GM12878 (cell line): ENCODE measurements around the gene AKAP13. TPM values are rescaled to one million over a fixed set of nuclear protein-coding genes. Genes with fewer than 3 reads are reported as not detected.
A peak's percentile ranks its signal among the peaks of the same experiment; 100 is the strongest.

Source experiments
- BCL11A ChIP-seq: IDR thresholded peaks from 2 replicates; pipeline ENCODE4 v1.6.1; 2011; ENCODE audit warnings: low read depth, low read length
- E2F8 ChIP-seq: fragments of 450-650 bp; IDR thresholded peaks from 2 replicates; pipeline ENCODE4 v1.6.1; 2018; ENCODE audit warnings: mild to moderate bottlenecking, low read depth, moderate library complexity; ENCODE audit not compliant: partially characterized antibody
- ELK1 ChIP-seq: IDR thresholded peaks from 2 replicates; pipeline ENCODE4 v1.6.1; 2012; ENCODE audit warnings: low read depth, low read length, improper control_type of control experiment
- JUNB ChIP-seq: IDR thresholded peaks from 2 replicates; pipeline ENCODE4 v1.6.1; 2016; ENCODE audit warnings: antibody characterized with exemption, mild to moderate bottlenecking
- MEF2B ChIP-seq: fragments of 450-650 bp; IDR thresholded peaks from 2 replicates; pipeline ENCODE4 v1.6.1; 2018; ENCODE audit warnings: mild to moderate bottlenecking, moderate library complexity; ENCODE audit not compliant: partially characterized antibody, poor library complexity, severe bottlenecking
- POLR2A ChIP-seq: IDR thresholded peaks from 2 replicates; pipeline ENCODE4 v1.6.1; 2011; ENCODE audit warnings: low read depth, mild to moderate bottlenecking, low read length
- POLR2AphosphoS5 ChIP-seq: IDR thresholded peaks from 2 replicates; pipeline ENCODE4 v1.6.1; 2011; ENCODE audit warnings: mild to moderate bottlenecking, low read length, inconsistent platforms
- RAD21 ChIP-seq: IDR thresholded peaks from 2 replicates; pipeline ENCODE4 v1.6.1; 2011; ENCODE audit warnings: mild to moderate bottlenecking, low read depth, low read length, moderate library complexity; ENCODE audit not compliant: insufficient read depth
- RUNX3 ChIP-seq: IDR thresholded peaks from 2 replicates; pipeline ENCODE4 v1.6.1; 2012; ENCODE audit warnings: low read length, inconsistent platforms
- SP1 ChIP-seq: IDR thresholded peaks from one replicate; pipeline ENCODE4 v1.6.1; 2011; ENCODE audit warnings: low read depth, low read length
- SREBF1 ChIP-seq: IDR thresholded peaks from 2 replicates; pipeline ENCODE4 v1.6.1; 2012; ENCODE audit warnings: mild to moderate bottlenecking, low read length
- TARDBP ChIP-seq: IDR thresholded peaks from 2 replicates; pipeline ENCODE4 v1.6.1; 2016; ENCODE audit warnings: borderline replicate concordance
- TBL1XR1 ChIP-seq: IDR thresholded peaks from 2 replicates; pipeline ENCODE4 v1.6.1; 2012; ENCODE audit warnings: low read depth, low read length, improper control_type of control experiment
- WRNIP1 ChIP-seq: IDR thresholded peaks from 2 replicates; pipeline ENCODE4 v1.6.1; 2011; ENCODE audit warnings: low read depth, low read length, improper control_type of control experiment, borderline replicate concordance
- polyA plus RNA-seq, 11 experiments: library from polyadenylated mRNA; depleted of rRNA in 4 of 11; unstranded in 6 of 11; stranded (reverse) in 5 of 11; fragments of >200 nt; fragmentation: Nextera tagmentation in 4 of 11; fragmentation: Illumina TruSeq in 1 of 11; extraction: Ambion mirVana in 4 of 11; extraction: Trizol in 1 of 11; gene quantifications; 1 replicate in 1 of 11; 2 replicates in 10 of 11; pipeline versions ENCODE4 v1.2.1 to v1.2.3, GENCODE V29; 2011 to 2016; ENCODE audit warnings: inconsistent platforms in 2 of 11, missing spikeins in 2 of 11, low read depth in 1 of 11
- total RNA-seq, 4 experiments: library from RNA; depleted of rRNA in 3 of 4; stranded (reverse); fragments of >200 nt in 3 of 4; fragmentation: Illumina TruSeq in 1 of 4; extraction: Trizol in 1 of 4; gene quantifications; 2 replicates each; pipeline versions ENCODE4 v1.2.1 to v1.2.3, GENCODE V29; 2013 to 2021

AKAP13 gene
- total and polyA plus RNA-seq, 10 of the 15 experiments (the other 5 are each of a cell fraction or from before 2014, with no cell fraction given) = 14.4 to 74.9 (median 55.1) TPM

- TF ChIP-seq RAD21 = no peak
- TF ChIP-seq SREBF1 = no peak
- TF ChIP-seq E2F8 = no peak
- TF ChIP-seq JUNB = no peak; the same call in 1 of the 2 replicates
- TF ChIP-seq WRNIP1 = no peak
- TF ChIP-seq RUNX3 = no peak
- no peak for TF ChIP-seq TBL1XR1
- TF ChIP-seq SP1 = no peak
- TF ChIP-seq POLR2AphosphoS5 = peak; percentile 71
- no peak for TF ChIP-seq TARDBP
- no peak for TF ChIP-seq MEF2B
- no peak for TF ChIP-seq POLR2A
- 0 out of 2 replicates have a peak, but pooled peaks have one; percentile 13 for TF ChIP-seq BCL11A
- no peak for TF ChIP-seq ELK1
Observed at GRCh38 chr15:85704066-85704465, 323.7 kb downstream of the AKAP13 start (continued).
